Activated gamma-delta T cell treated with anti-CD3 and anti-CD28 coated beads, Interleukin-2, amount 50 U/mL, for 16 hours (primary cell): Measurements from ENCODE around the gene SHB.
"Not testable (repeated sequence)": the region's sequence is repeated elsewhere in the genome, so short reads cannot be mapped to it uniquely, and the experiment has no call there.

ENCODE experiments used
- DNase-seq: peaks from one replicate; pipeline ENCODE4 v3.0.0-alpha.2; 2020; ENCODE audit warnings: low read depth

Gene SHB

GRCh38 chr9:37917313-37917731, 151.7 kb downstream of the SHB start:
- DNase-seq: no peak

GRCh38 chr9:37916471-37917312, 152.3 kb downstream of the SHB start:
- DNase-seq: no peak

GRCh38 chr9:37915911-37916470, 153.0 kb downstream of the SHB start:
- DNase-seq: no peak

- DNase-seq: no peak
These were observed 154.2 kb downstream of the SHB start for GRCh38 chr9:37914701-37915358.

- DNase-seq: no peak
These were observed 154.9 kb downstream of the SHB start for GRCh38 chr9:37914154-37914551.

- peak; percentile 71 for DNase-seq
These were observed 155.4 kb downstream of the SHB start for GRCh38 chr9:37913480-37914153.

- DNase-seq: no peak
These were observed 157.8 kb downstream of the SHB start for GRCh38 chr9:37911271-37911681.

GRCh38 chr9:37910271-37910670, 158.8 kb downstream of the SHB start:
- no peak for DNase-seq

- DNase-seq: not testable (repeated sequence)
These were observed 159.2 kb downstream of the SHB start for GRCh38 chr9:37909836-37910235.

GRCh38 chr9:37909326-37909725, 159.7 kb downstream of the SHB start:
- no peak for DNase-seq

GRCh38 chr9:37908698-37909186, 160.3 kb downstream of the SHB start:
- DNase-seq: no peak

GRCh38 chr9:37908283-37908682, 160.7 kb downstream of the SHB start:
- DNase-seq: no peak

- DNase-seq: no peak
These were observed 162.5 kb downstream of the SHB start for GRCh38 chr9:37906312-37907239.

GRCh38 chr9:37905776-37906175, 163.3 kb downstream of the SHB start:
- no peak for DNase-seq

GRCh38 chr9:37905131-37905505, 163.9 kb downstream of the SHB start:
- no peak for DNase-seq

GRCh38 chr9:37904445-37905130, 164.4 kb downstream of the SHB start:
- no peak for DNase-seq

GRCh38 chr9:37903647-37904444, 165.2 kb downstream of the SHB start, which contains the start of gene SLC25A51:
Gene SLC25A51 (minus strand): TSS chr9:37904127. CDS start chr9:37888550, 15,577 bp downstream.
- DNase-seq: peak; percentile 94

- DNase-seq: no peak
These were observed 166.0 kb downstream of the SHB start for GRCh38 chr9:37902796-37903646.

GRCh38 chr9:37902131-37902530, 166.9 kb downstream of the SHB start:
- DNase-seq: no peak
